PC-9 (cell line): ENCODE measurements around the gene C3orf20. TPM values are rescaled to one million over a fixed set of nuclear protein-coding genes. Genes with fewer than 3 reads are reported as not detected.

Experiments used
- BruUV-seq: library from RNA; stranded (reverse); fragments of 400-500 nt; replicated peaks from 2 replicates; lab custom pipeline; 2021; lab: Mats Ljungman, UMichigan
- CTCF ChIA-PET: fragments of 300-600 bp; sonication (Branson Sonifier 250); formaldehyde crosslinking; loops from one replicate; lab custom pipeline; 2022; ENCODE audit warnings: antibody characterized with exemption; lab: Charles Lee
- POLR2A ChIA-PET: fragments of 300-600 bp; sonication (Branson Sonifier 250); formaldehyde crosslinking; loops from one replicate; lab custom pipeline; 2022; ENCODE audit warnings: antibody characterized with exemption; ENCODE audit not compliant: unreplicated experiment; lab: Charles Lee
- DNase-seq, 2 experiments: peaks; one replicate each; pipeline versions ENCODE4 v3.0.0 to v3.0.0-alpha.2; 2015 to 2022; ENCODE audit warnings: mixed read lengths in 1 of 2
- H2AFZ ChIP-seq: fragments of 200-600 bp; sonication (generic); 2 replicates; pipeline ENCODE4 v1.8.1; 2017; ENCODE audit warnings: antibody characterized with exemption
- H3F3A ChIP-seq: fragments of 200-600 bp; sonication (generic); 2 replicates; pipeline ENCODE4 v1.8.1; 2017; ENCODE audit warnings: antibody characterized with exemption, mild to moderate bottlenecking, low read depth; ENCODE audit not compliant: insufficient read depth
- H3K27ac ChIP-seq: fragments of 200-600 bp; sonication (generic); 2 replicates; pipeline ENCODE4 v1.6.1; 2016; ENCODE audit warnings: mixed run types
- H3K27me3 ChIP-seq: fragments of 200-600 bp; sonication (generic); 2 replicates; pipeline ENCODE4 v1.6.1; 2016; ENCODE audit warnings: low read depth, mixed run types; ENCODE audit not compliant: insufficient read depth
- H3K36me3 ChIP-seq: fragments of 200-600 bp; sonication (generic); 2 replicates; pipeline ENCODE4 v1.6.1; 2016; ENCODE audit warnings: low read depth, mixed run types
- H3K4me1 ChIP-seq: fragments of 200-600 bp; sonication (generic); replicated peaks from 2 replicates; pipeline ENCODE4 v1.6.1; 2016; ENCODE audit warnings: mixed run types; ENCODE audit not compliant: insufficient read depth
- H3K4me2 ChIP-seq: fragments of 200-600 bp; sonication (generic); 2 replicates; pipeline ENCODE4 v1.6.1; 2017; ENCODE audit warnings: mixed run types
- H3K4me3 ChIP-seq: fragments of 200-600 bp; sonication (generic); 2 replicates; pipeline ENCODE4 v1.6.1; 2016; ENCODE audit warnings: mixed run types
- H3K79me2 ChIP-seq: fragments of 200-600 bp; sonication (generic); 2 replicates; pipeline ENCODE4 v1.6.1; 2017; ENCODE audit warnings: low read depth, mixed run types
- H3K9me2 ChIP-seq: fragments of 200-600 bp; sonication (generic); 2 replicates; pipeline ENCODE4 v1.8.1; 2017; ENCODE audit warnings: mild to moderate bottlenecking; ENCODE audit not compliant: insufficient read depth
- H3K9me3 ChIP-seq: fragments of 200-600 bp; sonication (generic); 2 replicates; pipeline ENCODE4 v1.8.1; 2016; ENCODE audit warnings: low read depth; ENCODE audit not compliant: insufficient read depth
- H4K20me1 ChIP-seq: fragments of 200-600 bp; sonication (generic); 2 replicates; pipeline ENCODE4 v1.8.1; 2017; ENCODE audit not compliant: insufficient read depth
- CTCF ChIP-seq: fragments of 200-600 bp; sonication (generic); conservative IDR thresholded peaks from 2 replicates; pipeline ENCODE4 v1.6.1; 2017; ENCODE audit warnings: mixed run types, antibody characterized with exemption, mild to moderate bottlenecking, moderate library complexity
- EZH2 ChIP-seq: fragments of 200-600 bp; sonication (generic); IDR thresholded peaks from 2 replicates; pipeline ENCODE4 v1.8.0; 2017; ENCODE audit warnings: antibody characterized with exemption, low read depth
- intact Hi-C: fragments of 100-400 bp; cut with micrococcal nuclease; formaldehyde crosslinking; loops from one replicate; pipeline ENCODE4 v1.10.0; 2022; ENCODE audit not compliant: unreplicated experiment
- total RNA-seq: library from RNA; stranded (reverse); gene quantifications from 2 replicates; pipeline ENCODE4 v1.2.3, GENCODE V29; 2021

C3orf20 gene
- total RNA-seq, 1 experiment from 2014 or later = not detected

GRCh38 chr3:14645453-14645852 is 29.5 kb upstream of the C3orf20 start:
- CTCF ChIA-PET = no interaction called here
- intact Hi-C loops = no loop called here
- H3K79me2 ChIP-seq = peaks cover 5% of the 10 kb centered on the region; the same call in 1 of the 2 replicates
- H3K9me3 ChIP-seq = no peaks in the 10 kb centered on the region
- POLR2A ChIA-PET = no interaction called here
- H4K20me1 ChIP-seq = no peaks in the 10 kb centered on the region
- H3K4me1 ChIP-seq = peaks cover 4% of the 10 kb centered on the region
- H3K27ac ChIP-seq = no peak overlapping the region
- peaks cover 3% of the 10 kb centered on the region; the same call in 1 of the 2 replicates for H3F3A ChIP-seq
- no peak overlapping the region for H3K4me3 ChIP-seq
- H3K27me3 ChIP-seq = peaks cover 30% of the 10 kb centered on the region; the same call in 1 of the 2 replicates
- H3K36me3 ChIP-seq = no peaks in the 10 kb centered on the region
- TF ChIP-seq EZH2 (no peak), CTCF (no peak)
- DNase-seq = no peak
- no peak overlapping the region for H2AFZ ChIP-seq
- no peak overlapping the region for H3K4me2 ChIP-seq
- no peaks in the 10 kb centered on the region for H3K9me2 ChIP-seq
- no TSS peak for BruUV-seq

GRCh38 chr3:14646131-14646573 is 28.8 kb upstream of the C3orf20 start:
- H3K79me2 ChIP-seq = peaks cover 8% of the 10 kb centered on the region; the same call in 1 of the 2 replicates
- H3K9me3 ChIP-seq = no peaks in the 10 kb centered on the region
- H4K20me1 ChIP-seq = no peaks in the 10 kb centered on the region
- no peaks in the 10 kb centered on the region for H3K36me3 ChIP-seq
- H3K27ac ChIP-seq = no peak overlapping the region
- TF ChIP-seq EZH2 (no peak), CTCF (no peak)
- CTCF ChIA-PET = no interaction called here
- no peak overlapping the region for H3K4me3 ChIP-seq
- peaks cover 10% of the 10 kb centered on the region for H3F3A ChIP-seq
- DNase-seq = no peak
- H3K27me3 ChIP-seq = peaks cover 24% of the 10 kb centered on the region; the same call in 1 of the 2 replicates
- intact Hi-C loops = no loop called here
- no TSS peak for BruUV-seq
- no peak overlapping the region for H2AFZ ChIP-seq
- H3K4me2 ChIP-seq = no peak overlapping the region
- POLR2A ChIA-PET = no interaction called here
- peaks cover 8% of the 10 kb centered on the region for H3K4me1 ChIP-seq
- no peaks in the 10 kb centered on the region for H3K9me2 ChIP-seq

- no TSS peak for BruUV-seq
- POLR2A ChIA-PET = no interaction called here
Observed at GRCh38 chr3:14646589-14647413, 28.1 kb upstream of the C3orf20 start.

More at GRCh38 chr3:14646589-14647413, 28.1 kb upstream of the C3orf20 start:
- Histone ChIP-seq H3K4me2 (no peak overlapping the region), H3K9me3 (no peaks in the 10 kb centered on the region), H3K27ac (no peak overlapping the region), H2AFZ (no peak overlapping the region), H3K4me1 (peaks cover 8% of the 10 kb centered on the region), H3K27me3 (peaks cover 24% of the 10 kb centered on the region; the same call in 1 of the 2 replicates), H3K4me3 (no peak overlapping the region), H3K79me2 (peaks cover 11% of the 10 kb centered on the region), H3F3A (peaks cover 10% of the 10 kb centered on the region), H3K36me3 (no peaks in the 10 kb centered on the region), H3K9me2 (no peaks in the 10 kb centered on the region), H4K20me1 (no peaks in the 10 kb centered on the region)
- TF ChIP-seq EZH2 (no peak), CTCF (no peak)
- no peak for DNase-seq
- intact Hi-C loops = no loop called here
- CTCF ChIA-PET = no interaction called here
